NOMO-1 treated with dmso at 0.1 percent for 144 hours (cell line): ENCODE measurements around the gene EHMT1.

Experiments
- DNase-seq: peaks from one replicate; lab custom pipeline; 2025; ENCODE audit not compliant: unreplicated experiment; lab: John Stamatoyannopoulos, UW

Gene EHMT1

GRCh38 chr9:137618105-137619067, at the start of gene EHMT1:
EHMT1 (plus strand) TSS chr9:137619005; CDS start chr9:137619029, 24 bp downstream.
- peak; percentile 78 for DNase-seq

- no peak for DNase-seq
Measured at GRCh38 chr9:137569609-137570203, 49.1 kb upstream of the EHMT1 start.

DNA sequence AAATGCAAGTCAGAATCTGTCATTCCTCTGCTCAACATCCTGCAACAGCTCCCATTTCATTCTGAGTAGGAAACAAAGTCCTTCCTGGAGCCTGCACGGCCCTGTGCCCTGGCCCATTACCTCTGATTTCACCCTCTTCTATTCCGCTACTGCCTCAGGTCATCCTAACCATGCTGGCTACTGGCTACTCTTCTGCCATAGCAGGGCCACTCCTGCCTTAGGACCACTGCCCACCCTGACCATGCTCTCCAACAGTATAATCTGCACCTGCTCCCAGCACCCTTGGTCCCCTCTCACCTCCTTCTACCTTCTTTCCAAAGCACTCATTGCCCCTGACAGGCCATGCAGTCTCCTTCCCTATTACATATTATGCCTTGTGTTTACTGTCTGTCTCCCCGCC, 48.2 kb upstream of the EHMT1 start:
- no peak for DNase-seq

DNA sequence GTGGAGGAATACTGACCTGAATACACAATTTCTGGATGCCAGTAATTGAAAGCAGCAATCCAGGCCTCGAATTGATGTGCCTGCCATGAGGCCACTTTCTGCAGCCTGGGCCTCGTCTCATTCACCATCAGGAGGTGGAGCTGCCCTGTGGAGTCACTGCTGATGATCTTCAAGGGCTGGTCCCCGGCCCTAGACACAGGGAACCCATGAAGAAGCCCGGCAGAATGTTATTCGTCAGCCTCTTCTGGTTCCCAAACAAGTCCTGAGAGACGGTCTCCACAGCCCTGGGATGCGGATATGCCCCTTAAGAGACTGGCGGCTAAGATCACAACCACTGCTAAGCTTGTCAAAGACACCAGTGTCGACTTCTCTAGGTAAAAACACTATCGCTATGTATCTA, 44.6 kb upstream of the EHMT1 start:
- no peak for DNase-seq

- DNase-seq = no peak
Measured at GRCh38 chr9:137575364-137575715, 43.5 kb upstream of the EHMT1 start.

GRCh38 chr9:137575716-137576411, 42.9 kb upstream of the EHMT1 start:
- DNase-seq = peak; percentile 66

GRCh38 chr9:137578518-137579258, 40.1 kb upstream of the EHMT1 start, which contains the start of gene DPH7:
DPH7 (minus strand) TSS chr9:137578925; CDS start chr9:137578777, 148 bp downstream.
- peak; percentile 89 for DNase-seq

DNA sequence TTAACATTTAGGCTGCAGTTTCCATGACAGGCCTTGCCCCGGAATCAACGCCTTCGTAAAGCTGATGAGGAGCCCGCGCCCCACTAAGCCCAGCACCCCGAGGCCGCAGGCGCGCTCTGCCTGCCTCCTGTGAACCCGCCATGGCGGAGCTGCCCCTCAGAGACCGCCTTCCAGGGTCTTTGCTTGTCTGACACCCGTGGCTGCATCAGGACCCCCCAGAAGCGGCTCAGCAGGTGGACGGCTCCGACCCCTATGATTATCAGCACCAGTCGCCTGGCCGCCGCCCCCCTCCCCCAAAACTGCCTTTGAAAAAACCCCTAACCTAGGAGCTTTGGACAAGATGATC, 39.6 kb upstream of the EHMT1 start:
- no peak for DNase-seq

DNA sequence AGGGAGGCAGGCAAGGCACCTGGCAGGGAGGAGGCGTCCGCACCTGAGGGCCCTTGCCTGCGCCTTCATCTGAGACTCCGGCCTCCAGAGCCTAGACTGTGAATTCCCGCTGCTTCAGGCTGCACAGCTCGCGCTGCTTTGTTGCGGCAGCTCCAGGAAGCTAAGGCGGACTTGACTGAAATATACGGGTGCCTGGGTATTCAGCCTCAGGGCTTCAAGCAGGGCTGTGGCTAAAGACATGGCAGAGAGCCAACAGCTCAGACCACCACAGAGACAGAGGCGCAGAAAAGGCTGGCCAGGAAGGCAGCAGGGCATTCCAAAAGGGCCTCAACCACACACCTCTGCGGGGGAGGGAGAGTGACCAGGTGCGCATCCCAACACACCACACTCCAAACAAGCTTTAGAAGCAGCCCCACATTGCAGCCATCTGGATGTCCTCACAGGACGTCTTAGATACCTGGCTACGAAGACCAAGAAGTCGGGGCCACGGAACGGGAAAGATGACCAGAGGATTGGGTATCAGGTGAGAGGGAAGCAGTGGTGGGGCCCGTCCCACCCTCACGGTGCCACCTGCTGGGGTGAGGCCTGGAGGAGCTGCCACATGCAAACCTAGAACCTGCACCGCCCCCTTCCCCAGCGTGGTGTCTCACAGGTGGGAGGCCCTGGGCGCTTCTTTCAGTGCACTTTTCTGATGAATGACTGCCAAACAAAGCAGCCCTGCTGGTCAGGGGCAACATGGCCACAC, 38.4 kb upstream of the EHMT1 start:
- no peak for DNase-seq

DNA sequence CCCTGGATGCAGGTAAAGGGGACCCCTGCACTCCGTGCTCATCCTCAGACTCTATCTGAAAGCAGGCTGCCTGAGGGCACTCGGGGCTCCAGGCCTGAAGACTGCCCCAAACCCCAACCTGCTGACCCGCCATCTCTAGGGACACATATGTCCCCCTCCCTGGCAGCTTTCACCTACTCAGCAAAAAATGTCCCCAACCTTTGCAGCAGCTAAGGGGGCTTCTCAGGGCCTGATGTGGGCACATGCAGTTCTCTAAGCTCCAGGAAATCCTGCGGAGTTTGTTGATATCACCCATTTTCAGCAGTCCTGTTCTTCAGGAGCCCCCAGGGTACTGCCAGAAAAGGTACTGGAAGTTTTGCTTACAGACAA, 37.9 kb upstream of the EHMT1 start:
- DNase-seq = no peak

DNA sequence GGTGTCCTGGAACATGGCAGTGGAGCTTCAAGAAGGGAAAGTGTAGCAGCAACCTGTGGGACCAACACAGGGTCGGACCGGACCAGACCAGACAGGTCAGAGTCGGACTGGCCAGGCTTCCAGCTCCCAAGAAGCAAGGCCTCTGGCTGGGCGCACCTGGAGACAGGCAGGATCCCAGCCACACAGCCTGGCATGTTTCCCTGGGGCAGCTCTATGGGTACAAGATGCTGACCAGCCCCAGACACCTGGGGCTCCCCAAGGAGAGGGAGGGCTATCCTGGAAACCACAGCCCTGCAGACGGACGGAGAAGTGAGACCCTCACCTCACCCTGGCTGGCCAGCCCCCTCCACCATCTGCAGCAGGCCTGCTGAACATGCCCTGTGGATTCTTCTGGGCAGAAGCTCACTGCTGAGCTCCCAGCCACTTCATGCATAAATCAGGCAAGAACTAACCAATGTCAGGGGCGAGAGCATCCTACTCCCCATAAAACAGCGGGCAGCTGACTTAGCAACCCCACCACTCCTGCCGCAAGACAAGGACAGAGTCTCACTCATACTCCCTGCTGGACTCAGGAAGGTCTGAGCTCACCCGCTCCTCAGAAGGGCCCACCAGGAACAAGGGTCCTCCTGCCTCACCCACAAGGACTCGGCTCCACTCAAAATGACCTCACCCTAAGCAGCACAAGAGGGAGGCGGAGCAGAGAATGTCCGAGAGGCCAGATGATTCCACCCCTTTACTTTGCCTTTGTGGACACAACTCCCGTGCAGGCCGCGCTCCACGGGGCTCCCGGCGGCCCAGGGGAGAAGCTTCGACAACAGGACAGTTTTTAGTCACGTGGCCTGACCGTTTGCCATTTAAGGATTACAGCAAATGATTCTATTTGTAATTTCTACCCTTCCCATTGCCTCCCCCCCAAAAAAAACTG, 37.2 kb upstream of the EHMT1 start:
- no peak for DNase-seq

GRCh38 chr9:137582286-137582860, 36.4 kb upstream of the EHMT1 start:
- no peak for DNase-seq

DNA sequence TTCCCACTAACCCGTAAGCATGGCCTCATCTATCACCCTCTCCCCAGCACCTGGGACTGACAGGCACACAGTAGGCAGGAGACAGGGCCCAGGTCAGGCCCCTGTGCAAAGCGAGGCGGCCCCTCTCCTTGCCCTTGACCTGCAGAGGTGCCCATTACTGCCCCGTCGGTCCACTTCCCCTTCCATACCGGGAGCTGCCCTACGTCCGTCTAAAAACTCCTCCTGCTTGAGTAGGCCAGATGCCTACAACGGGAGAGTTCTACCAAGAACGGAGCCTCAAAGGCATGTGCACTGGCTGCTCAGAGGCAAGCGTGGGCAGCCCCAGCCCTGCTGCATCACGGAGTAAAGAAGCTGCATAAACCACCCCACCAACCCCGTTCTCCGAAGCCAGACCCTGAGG, 35.5 kb upstream of the EHMT1 start:
- DNase-seq = no peak

DNA sequence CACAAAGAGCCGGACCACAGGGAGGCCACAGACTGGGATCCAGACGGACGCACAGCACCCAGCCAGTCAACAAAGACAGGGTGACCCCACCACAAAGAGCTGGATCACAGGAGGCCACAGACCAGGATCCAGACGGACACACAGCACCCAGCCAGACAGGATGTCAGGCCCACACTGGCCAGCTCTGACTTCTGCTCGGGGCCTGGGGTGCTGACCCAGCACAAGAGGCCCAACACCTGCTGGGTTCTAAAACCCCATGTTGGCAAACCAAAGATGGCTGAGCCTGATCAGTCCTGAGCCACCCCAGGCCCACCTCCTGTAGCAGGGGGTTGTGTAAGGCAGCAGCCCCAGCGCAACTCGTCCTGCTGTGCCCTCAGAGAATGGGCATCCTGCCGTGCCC, 34.8 kb upstream of the EHMT1 start:
- DNase-seq = no peak

- no peak for DNase-seq
Measured at GRCh38 chr9:137586854-137587253, 32.0 kb upstream of the EHMT1 start.

GRCh38 chr9:137588311-137588710, 30.5 kb upstream of the EHMT1 start:
- DNase-seq = no peak

- DNase-seq = no peak
Measured at GRCh38 chr9:137588891-137589290, 29.9 kb upstream of the EHMT1 start.

DNA sequence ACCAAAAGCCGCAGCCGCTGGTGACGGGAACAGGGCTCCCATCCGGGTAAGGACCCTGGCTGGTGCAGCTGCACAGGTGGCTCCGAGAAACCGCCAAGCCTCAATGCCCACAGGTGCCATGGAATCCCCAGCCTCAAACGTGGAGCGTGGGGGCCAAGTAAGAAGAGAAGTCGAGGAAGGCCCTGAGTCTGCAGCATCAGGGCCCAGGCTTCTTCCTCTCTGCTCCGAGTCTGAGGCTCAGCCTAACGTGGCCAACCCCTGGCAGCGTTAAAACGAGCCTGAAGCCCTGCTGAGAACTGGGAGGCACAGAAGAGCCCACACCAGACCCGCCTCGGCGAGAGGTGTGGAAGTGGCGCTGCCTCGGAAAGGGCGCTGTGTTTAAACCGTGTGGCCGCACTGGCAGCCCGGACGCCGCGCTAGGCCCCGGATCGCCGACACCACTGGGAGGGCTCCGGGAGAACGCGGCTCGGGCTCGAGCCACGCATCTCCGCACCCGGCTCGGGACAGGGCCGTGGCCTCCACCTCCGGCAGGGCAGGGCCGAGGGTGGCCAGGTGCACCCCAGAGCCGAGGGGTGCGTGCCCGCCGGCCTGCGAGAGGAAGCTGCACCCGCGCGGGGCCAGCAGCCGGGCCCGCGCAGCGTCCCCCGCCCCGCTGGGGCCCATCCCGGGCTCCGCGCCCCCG, 29.2 kb upstream of the EHMT1 start:
- DNase-seq = no peak

DNA sequence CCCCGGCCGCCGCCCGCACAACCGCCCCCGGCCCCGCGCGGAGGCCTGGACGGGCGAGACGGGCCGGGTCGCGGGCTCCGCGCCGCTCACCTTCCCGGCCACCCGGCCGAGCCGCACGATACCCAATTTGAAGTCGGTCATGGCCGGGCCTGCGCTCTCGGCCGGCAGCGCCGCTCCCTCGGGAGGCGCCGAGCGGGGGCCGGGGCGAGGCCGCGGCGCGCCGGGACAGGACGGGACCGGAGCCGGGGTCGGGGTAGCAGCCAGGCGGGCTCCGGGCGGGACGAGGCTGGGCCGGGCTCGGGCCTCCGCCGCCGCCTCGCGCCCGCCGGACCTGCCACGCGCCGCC, 28.7 kb upstream of the EHMT1 start:
- DNase-seq = no peak
